HepG2 (cell line): ENCODE data around the gene MRPL36.

Experiments
- NPAS2 ChIP-seq: sonication (generic); formaldehyde crosslinking; IDR thresholded peaks from 2 replicates; pipeline ENCODE4 v1.8.0; 2022; ENCODE audit warnings: mild to moderate bottlenecking, missing genetic modification reagents, borderline replicate concordance
- POLR2AphosphoS5 ChIP-seq: IDR thresholded peaks from 2 replicates; pipeline ENCODE4 v1.6.1; 2012; ENCODE audit warnings: low read depth, low read length
- TF ChIP-seq, protein P1 (sequence below): sonication (generic); formaldehyde crosslinking; IDR thresholded peaks from 2 replicates; pipeline ENCODE4 v1.4.0; 2020; ENCODE audit warnings: missing genetic modification reagents
- TF ChIP-seq, protein P2 (sequence below): sonication (generic); formaldehyde crosslinking; IDR thresholded peaks from one replicate; pipeline ENCODE4 v1.5.1; 2020; ENCODE audit warnings: mild to moderate bottlenecking, missing genetic modification reagents; ENCODE audit errors: not compliant biosample characterization
- TF ChIP-seq, protein P3 (sequence below): sonication (generic); formaldehyde crosslinking; IDR thresholded peaks from 2 replicates; pipeline ENCODE4 v1.5.0; 2020; ENCODE audit warnings: mild to moderate bottlenecking, missing genetic modification reagents
- TF ChIP-seq, protein P4 (sequence below): sonication (generic); formaldehyde crosslinking; IDR thresholded peaks from 2 replicates; pipeline ENCODE4 v1.4.0; 2020; ENCODE audit warnings: missing genetic modification reagents, borderline replicate concordance
- TF ChIP-seq, protein P5 (sequence below): sonication (generic); formaldehyde crosslinking; IDR thresholded peaks from 2 replicates; pipeline ENCODE4 v1.4.0; 2020; ENCODE audit warnings: missing genetic modification reagents
- TF ChIP-seq, protein P6 (sequence below): sonication (generic); formaldehyde crosslinking; IDR thresholded peaks from 2 replicates; pipeline ENCODE4 v1.4.0; 2020; ENCODE audit warnings: missing genetic modification reagents

DNA sequence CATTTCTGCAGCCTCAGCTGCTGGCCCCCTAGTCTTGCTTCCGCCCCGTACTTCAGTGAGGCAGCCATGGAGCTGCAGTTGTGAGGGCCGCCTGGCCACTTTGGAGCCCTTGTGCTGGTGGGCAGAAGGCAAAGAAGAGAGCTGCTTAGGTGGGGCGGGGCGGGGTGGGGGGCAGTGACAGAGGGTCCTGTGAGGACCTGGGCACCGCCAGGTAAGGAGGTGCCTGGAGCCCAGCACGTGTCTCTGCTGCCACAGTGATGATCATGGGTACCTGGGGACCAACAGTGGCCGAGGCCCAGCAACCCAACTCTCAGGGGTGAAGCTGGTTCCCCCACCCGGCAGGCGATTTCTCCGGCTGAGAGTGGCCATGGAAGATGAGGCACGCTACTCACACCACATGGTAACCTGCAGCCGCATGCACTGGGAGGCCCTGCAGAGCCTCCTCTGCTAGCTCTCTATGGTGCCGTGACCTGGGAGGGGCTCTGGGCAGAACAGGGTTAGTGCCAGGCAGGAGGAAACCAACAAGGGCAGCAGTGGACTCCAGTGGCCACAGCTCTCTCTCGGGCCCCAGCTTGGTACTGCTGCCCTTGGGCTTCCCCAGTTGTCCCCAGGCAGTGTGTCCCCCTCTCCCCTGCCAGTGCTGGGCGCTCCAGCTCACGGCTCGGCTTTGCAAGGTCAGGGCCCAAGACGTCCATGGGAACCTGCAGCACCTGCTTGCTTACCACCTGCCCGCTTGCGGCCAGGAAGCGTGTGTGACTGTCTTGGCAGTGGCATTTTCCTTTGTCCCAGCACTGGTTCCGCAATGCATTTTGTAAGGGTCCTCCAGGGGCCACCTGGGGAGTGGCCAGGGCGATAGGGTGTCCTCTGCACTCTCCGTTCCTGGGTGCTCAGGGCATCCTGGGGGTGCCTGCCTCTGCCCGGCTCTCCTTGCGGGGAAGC lies 25.5 kb upstream of the MRPL36 start:
- TF ChIP-seq POLR2AphosphoS5 = no peak
- TF ChIP-seq, protein P1, sequence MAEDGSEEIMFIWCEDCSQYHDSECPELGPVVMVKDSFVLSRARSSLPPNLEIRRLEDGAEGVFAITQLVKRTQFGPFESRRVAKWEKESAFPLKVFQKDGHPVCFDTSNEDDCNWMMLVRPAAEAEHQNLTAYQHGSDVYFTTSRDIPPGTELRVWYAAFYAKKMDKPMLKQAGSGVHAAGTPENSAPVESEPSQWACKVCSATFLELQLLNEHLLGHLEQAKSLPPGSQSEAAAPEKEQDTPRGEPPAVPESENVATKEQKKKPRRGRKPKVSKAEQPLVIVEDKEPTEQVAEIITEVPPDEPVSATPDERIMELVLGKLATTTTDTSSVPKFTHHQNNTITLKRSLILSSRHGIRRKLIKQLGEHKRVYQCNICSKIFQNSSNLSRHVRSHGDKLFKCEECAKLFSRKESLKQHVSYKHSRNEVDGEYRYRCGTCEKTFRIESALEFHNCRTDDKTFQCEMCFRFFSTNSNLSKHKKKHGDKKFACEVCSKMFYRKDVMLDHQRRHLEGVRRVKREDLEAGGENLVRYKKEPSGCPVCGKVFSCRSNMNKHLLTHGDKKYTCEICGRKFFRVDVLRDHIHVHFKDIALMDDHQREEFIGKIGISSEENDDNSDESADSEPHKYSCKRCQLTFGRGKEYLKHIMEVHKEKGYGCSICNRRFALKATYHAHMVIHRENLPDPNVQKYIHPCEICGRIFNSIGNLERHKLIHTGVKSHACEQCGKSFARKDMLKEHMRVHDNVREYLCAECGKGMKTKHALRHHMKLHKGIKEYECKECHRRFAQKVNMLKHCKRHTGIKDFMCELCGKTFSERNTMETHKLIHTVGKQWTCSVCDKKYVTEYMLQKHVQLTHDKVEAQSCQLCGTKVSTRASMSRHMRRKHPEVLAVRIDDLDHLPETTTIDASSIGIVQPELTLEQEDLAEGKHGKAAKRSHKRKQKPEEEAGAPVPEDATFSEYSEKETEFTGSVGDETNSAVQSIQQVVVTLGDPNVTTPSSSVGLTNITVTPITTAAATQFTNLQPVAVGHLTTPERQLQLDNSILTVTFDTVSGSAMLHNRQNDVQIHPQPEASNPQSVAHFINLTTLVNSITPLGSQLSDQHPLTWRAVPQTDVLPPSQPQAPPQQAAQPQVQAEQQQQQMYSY = no peak
- TF ChIP-seq, protein P2, sequence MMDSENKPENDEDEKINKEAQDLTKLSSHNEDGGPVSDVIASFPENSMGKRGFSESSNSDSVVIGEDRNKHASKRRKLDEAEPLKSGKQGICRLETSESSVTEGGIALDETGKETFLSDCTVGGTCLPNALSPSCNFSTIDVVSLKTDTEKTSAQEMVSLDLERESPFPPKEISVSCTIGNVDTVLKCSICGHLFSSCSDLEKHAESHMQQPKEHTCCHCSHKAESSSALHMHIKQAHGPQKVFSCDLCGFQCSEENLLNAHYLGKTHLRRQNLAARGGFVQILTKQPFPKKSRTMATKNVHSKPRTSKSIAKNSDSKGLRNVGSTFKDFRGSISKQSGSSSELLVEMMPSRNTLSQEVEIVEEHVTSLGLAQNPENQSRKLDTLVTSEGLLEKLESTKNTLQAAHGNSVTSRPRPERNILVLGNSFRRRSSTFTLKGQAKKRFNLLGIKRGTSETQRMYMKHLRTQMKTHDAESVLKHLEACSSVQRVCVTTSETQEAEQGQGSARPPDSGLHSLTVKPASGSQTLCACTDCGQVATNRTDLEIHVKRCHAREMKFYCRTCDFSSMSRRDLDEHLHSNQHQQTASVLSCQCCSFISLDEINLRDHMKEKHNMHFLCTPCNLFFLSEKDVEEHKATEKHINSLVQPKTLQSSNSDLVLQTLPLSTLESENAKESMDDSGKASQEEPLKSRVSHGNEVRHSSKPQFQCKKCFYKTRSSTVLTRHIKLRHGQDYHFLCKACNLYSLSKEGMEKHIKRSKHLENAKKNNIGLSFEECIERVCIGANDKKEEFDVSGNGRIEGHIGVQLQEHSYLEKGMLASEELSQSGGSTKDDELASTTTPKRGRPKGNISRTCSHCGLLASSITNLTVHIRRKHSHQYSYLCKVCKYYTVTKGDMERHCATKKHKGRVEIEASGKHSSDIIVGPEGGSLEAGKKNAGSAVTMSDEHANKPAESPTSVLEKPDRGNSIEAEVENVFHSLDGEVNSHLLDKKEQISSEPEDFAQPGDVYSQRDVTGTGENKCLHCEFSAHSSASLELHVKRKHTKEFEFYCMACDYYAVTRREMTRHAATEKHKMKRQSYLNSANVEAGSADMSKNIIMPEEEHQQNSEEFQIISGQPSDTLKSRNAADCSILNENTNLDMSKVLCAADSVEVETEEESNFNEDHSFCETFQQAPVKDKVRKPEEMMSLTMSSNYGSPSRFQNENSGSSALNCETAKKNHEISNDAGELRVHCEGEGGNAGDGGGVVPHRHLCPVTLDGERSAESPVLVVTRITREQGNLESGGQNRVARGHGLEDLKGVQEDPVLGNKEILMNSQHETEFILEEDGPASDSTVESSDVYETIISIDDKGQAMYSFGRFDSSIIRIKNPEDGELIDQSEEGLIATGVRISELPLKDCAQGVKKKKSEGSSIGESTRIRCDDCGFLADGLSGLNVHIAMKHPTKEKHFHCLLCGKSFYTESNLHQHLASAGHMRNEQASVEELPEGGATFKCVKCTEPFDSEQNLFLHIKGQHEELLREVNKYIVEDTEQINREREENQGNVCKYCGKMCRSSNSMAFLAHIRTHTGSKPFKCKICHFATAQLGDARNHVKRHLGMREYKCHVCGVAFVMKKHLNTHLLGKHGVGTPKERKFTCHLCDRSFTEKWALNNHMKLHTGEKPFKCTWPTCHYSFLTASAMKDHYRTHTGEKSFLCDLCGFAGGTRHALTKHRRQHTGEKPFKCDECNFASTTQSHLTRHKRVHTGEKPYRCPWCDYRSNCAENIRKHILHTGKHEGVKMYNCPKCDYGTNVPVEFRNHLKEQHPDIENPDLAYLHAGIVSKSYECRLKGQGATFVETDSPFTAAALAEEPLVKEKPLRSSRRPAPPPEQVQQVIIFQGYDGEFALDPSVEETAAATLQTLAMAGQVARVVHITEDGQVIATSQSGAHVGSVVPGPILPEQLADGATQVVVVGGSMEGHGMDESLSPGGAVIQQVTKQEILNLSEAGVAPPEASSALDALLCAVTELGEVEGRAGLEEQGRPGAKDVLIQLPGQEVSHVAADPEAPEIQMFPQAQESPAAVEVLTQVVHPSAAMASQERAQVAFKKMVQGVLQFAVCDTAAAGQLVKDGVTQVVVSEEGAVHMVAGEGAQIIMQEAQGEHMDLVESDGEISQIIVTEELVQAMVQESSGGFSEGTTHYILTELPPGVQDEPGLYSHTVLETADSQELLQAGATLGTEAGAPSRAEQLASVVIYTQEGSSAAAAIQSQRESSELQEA (CRISPR knock-in tag) = no peak
- TF ChIP-seq NPAS2 (CRISPR knock-in tag) = no peak
- TF ChIP-seq, protein P3, sequence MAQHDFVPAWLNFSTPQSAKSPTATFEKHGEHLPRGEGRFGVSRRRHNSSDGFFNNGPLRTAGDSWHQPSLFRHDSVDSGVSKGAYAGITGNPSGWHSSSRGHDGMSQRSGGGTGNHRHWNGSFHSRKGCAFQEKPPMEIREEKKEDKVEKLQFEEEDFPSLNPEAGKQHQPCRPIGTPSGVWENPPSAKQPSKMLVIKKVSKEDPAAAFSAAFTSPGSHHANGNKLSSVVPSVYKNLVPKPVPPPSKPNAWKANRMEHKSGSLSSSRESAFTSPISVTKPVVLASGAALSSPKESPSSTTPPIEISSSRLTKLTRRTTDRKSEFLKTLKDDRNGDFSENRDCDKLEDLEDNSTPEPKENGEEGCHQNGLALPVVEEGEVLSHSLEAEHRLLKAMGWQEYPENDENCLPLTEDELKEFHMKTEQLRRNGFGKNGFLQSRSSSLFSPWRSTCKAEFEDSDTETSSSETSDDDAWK (CRISPR knock-in tag) = no peak
- TF ChIP-seq, protein P4, sequence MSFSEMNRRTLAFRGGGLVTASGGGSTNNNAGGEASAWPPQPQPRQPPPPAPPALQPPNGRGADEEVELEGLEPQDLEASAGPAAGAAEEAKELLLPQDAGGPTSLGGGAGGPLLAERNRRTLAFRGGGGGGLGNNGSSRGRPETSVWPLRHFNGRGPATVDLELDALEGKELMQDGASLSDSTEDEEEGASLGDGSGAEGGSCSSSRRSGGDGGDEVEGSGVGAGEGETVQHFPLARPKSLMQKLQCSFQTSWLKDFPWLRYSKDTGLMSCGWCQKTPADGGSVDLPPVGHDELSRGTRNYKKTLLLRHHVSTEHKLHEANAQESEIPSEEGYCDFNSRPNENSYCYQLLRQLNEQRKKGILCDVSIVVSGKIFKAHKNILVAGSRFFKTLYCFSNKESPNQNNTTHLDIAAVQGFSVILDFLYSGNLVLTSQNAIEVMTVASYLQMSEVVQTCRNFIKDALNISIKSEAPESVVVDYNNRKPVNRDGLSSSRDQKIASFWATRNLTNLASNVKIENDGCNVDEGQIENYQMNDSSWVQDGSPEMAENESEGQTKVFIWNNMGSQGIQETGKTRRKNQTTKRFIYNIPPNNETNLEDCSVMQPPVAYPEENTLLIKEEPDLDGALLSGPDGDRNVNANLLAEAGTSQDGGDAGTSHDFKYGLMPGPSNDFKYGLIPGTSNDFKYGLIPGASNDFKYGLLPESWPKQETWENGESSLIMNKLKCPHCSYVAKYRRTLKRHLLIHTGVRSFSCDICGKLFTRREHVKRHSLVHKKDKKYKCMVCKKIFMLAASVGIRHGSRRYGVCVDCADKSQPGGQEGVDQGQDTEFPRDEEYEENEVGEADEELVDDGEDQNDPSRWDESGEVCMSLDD (CRISPR knock-in tag) = no peak
- TF ChIP-seq, protein P5, sequence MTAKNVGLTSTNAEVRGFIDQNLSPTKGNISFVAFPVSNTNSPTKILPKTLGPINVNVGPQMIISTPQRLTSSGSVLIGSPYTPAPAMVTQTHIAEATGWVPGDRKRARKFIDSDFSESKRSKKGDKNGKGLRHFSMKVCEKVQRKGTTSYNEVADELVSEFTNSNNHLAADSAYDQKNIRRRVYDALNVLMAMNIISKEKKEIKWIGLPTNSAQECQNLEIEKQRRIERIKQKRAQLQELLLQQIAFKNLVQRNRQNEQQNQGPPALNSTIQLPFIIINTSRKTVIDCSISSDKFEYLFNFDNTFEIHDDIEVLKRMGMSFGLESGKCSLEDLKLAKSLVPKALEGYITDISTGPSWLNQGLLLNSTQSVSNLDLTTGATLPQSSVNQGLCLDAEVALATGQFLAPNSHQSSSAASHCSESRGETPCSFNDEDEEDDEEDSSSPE (CRISPR knock-in tag) = no peak
- TF ChIP-seq, protein P6, sequence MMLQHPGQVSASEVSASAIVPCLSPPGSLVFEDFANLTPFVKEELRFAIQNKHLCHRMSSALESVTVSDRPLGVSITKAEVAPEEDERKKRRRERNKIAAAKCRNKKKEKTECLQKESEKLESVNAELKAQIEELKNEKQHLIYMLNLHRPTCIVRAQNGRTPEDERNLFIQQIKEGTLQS (CRISPR knock-in tag) = no peak
